AG10803 (cell line): Measurements from ENCODE around the gene MORN1.

Experiments used
- DNase-seq: peaks from one replicate; pipeline ENCODE4 v3.0.0; 2010; ENCODE audit warnings: low read depth
- H3K4me3 ChIP-seq: 2 replicates; pipeline ENCODE4 v1.5.1; 2011; ENCODE audit warnings: mild to moderate bottlenecking, low read length, control low read depth
- CTCF ChIP-seq: conservative IDR thresholded peaks from 2 replicates; pipeline ENCODE4 v1.5.1; 2011; ENCODE audit warnings: mild to moderate bottlenecking, low read length, control low read depth, inconsistent platforms

Gene MORN1

GRCh38 chr1:2314803-2315673 lies 76.3 kb downstream of the MORN1 start:
- peak overlapping the region; percentile 53 for H3K4me3 ChIP-seq
- DNase-seq: peak; percentile 50
- TF ChIP-seq CTCF: peak; percentile 46

GRCh38 chr1:2314273-2314802 lies 77.0 kb downstream of the MORN1 start:
- TF ChIP-seq CTCF: no peak
- DNase-seq: peak; percentile 67
- H3K4me3 ChIP-seq: peak overlapping the region; percentile 53

GRCh38 chr1:2313651-2314261 lies 77.6 kb downstream of the MORN1 start:
- peak overlapping the region; percentile 53 for H3K4me3 ChIP-seq
- DNase-seq: no peak
- no peak for TF ChIP-seq CTCF

- H3K4me3 ChIP-seq: no peak overlapping the region
- no peak for TF ChIP-seq CTCF
- no peak for DNase-seq
Observed at GRCh38 chr1:2312515-2313301, 78.6 kb downstream of the MORN1 start.

- H3K4me3 ChIP-seq: no peak overlapping the region
- no peak for DNase-seq
- TF ChIP-seq CTCF: no peak
Observed at GRCh38 chr1:2312160-2312514, 79.2 kb downstream of the MORN1 start.

GRCh38 chr1:2311184-2312032 lies 79.9 kb downstream of the MORN1 start:
- TF ChIP-seq CTCF: peak; percentile 52
- DNase-seq: peak; percentile 48
- H3K4me3 ChIP-seq: no peak overlapping the region
